HCT116 (cell line): ENCODE data around the gene OSTM1.

ENCODE experiments used
- CEBPB ChIP-seq: IDR thresholded peaks from 2 replicates; pipeline ENCODE4 v1.6.1; 2012; ENCODE audit warnings: low read depth
- EZH2 ChIP-seq: fragments of 200-600 bp; sonication (generic); IDR thresholded peaks from 2 replicates; pipeline ENCODE4 v1.6.1; 2017; ENCODE audit warnings: antibody characterized with exemption, mixed run types
- JUND ChIP-seq: IDR thresholded peaks from 2 replicates; pipeline ENCODE4 v1.6.1; 2012
- POLR2AphosphoS5 ChIP-seq: IDR thresholded peaks from 2 replicates; pipeline ENCODE4 v1.6.1; 2011; ENCODE audit warnings: mild to moderate bottlenecking, low read depth, low read length, moderate library complexity
- RAD21 ChIP-seq: IDR thresholded peaks from 2 replicates; pipeline ENCODE4 v1.6.1; 2012; ENCODE audit warnings: low read depth, mild to moderate bottlenecking
- TF ChIP-seq, protein P1 (sequence below), 3 experiments: fragments of 200-600 bp in 1 of 3; sonication (generic) in 1 of 3; IDR thresholded peaks in 2 of 3; conservative IDR thresholded peaks in 1 of 3; 2 replicates each; pipeline ENCODE4 v1.5.1; 2012 to 2017; ENCODE audit warnings: low read depth in 2 of 3, low read length in 2 of 3, antibody characterized with exemption in 1 of 3, borderline replicate concordance in 1 of 3, control low read depth in 1 of 3, mild to moderate bottlenecking in 1 of 3, mixed read lengths in 1 of 3, mixed run types in 1 of 3, moderate library complexity in 1 of 3; ENCODE audit not compliant: insufficient read depth in 1 of 3

DNA sequence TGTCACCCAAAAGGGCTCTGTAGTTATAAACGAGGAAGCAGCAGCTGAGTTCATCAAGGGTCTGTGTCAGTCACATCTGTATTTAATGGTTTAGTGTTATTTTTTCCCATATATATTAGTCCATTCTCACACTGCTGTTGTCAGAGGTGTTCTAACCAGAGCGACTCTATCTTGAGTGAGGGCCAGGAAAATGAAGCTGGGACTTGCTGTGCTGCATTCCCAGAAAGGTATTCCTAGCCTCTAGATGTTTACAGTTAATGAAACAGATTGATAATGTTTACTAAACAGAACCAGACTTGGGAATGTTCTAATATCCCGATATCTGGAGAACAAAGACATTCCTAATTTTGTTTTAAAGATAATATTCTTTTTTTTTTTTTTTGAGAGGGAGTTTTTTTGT lies 68.6 kb downstream of the OSTM1 start:
- no peak for TF ChIP-seq JUND
- TF ChIP-seq, protein P1, sequence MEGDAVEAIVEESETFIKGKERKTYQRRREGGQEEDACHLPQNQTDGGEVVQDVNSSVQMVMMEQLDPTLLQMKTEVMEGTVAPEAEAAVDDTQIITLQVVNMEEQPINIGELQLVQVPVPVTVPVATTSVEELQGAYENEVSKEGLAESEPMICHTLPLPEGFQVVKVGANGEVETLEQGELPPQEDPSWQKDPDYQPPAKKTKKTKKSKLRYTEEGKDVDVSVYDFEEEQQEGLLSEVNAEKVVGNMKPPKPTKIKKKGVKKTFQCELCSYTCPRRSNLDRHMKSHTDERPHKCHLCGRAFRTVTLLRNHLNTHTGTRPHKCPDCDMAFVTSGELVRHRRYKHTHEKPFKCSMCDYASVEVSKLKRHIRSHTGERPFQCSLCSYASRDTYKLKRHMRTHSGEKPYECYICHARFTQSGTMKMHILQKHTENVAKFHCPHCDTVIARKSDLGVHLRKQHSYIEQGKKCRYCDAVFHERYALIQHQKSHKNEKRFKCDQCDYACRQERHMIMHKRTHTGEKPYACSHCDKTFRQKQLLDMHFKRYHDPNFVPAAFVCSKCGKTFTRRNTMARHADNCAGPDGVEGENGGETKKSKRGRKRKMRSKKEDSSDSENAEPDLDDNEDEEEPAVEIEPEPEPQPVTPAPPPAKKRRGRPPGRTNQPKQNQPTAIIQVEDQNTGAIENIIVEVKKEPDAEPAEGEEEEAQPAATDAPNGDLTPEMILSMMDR (IDR thresholded peaks at IDR 0.05 in 2 of 3, conservative IDR thresholded peaks at IDR 0.05 in 1 of 3; ENCODE audit: borderline replicate concordance in 1 of 3, insufficient read depth in 1 of 3, low read depth in 2 of 3, low read length in 2 of 3): no peak
- TF ChIP-seq EZH2: no peak
- TF ChIP-seq CEBPB: no peak
- TF ChIP-seq POLR2AphosphoS5: no peak
- TF ChIP-seq RAD21: no peak
